Prostate gland (tissue), 2 donors: ENCODE measurements around the gene VAC14.

Experiments used
- CTCF ChIP-seq, 4 experiments: fragments of 200-600 bp in 2 of 4; fragments of 450-650 bp in 2 of 4; sonication (generic) in 2 of 4; IDR thresholded peaks; 1 replicate in 3 of 4; 2 replicates in 1 of 4; pipeline ENCODE4 v1.5.1; 2016 to 2019; ENCODE audit warnings: antibody characterized with exemption in 4 of 4, mild to moderate bottlenecking in 2 of 4, moderate library complexity in 2 of 4
- POLR2A ChIP-seq: fragments of 450-650 bp; IDR thresholded peaks from one replicate; pipeline ENCODE4 v1.6.1; 2016; ENCODE audit warnings: antibody characterized with exemption, mild to moderate bottlenecking

GRCh38 chr16:70781800-70782199 is 19.2 kb downstream of the VAC14 start:
- TF ChIP-seq CTCF (IDR thresholded peaks at IDR 0.05) (no peak), POLR2A (no peak)
